ENCODE measurements around the gene GDAP2. TPM values are rescaled to one million over a fixed set of nuclear protein-coding genes. Genes with fewer than 3 reads are reported as not detected.
A peak's percentile ranks its signal among the peaks of the same experiment; 100 is the strongest.

Gene GDAP2
- total and polyA plus RNA-seq, 2 donors (not counting 3 experiments of a cell fraction or from before 2014, with no cell fraction given) = 4.5 to 21.5 TPM

GRCh38 chr1:117964290-117965038 lies 35.0 kb upstream of the GDAP2 start:
- H3K9me1 ChIP-seq (replicated peaks; ENCODE audit: control insufficient read depth, extremely low read depth, insufficient read depth, low read length) = no peaks in the 10 kb centered on the region
- H3K4me2 ChIP-seq (ENCODE audit: insufficient read depth, low read length) = no peak overlapping the region
- no peaks in the 10 kb centered on the region for H3K36me3 ChIP-seq (ENCODE audit: control insufficient read depth in 2 of 2, extremely low read depth in 1 of 2, insufficient read depth in 2 of 2, low read length in 2 of 2)
- intact Hi-C loops (cut with micrococcal nuclease) (no loop called here), dilution Hi-C loops (cut with MboI; ENCODE audit: extremely low pct_ligation_motif_present, low sequenced_read_pairs) (no loop called here)
- H2AFZ ChIP-seq (ENCODE audit: low read depth, low read length) = no peak overlapping the region
- no peaks in the 10 kb centered on the region for H3K27me3 ChIP-seq (ENCODE audit: control insufficient read depth in 2 of 2, insufficient read depth in 2 of 2, low read length in 2 of 2)
- no TSS peak for BruUV-seq (replicated peaks)
- peak; percentile 50 for DNase-seq (ENCODE audit: low read depth, low spot score)
- no peak overlapping the region for H3K9ac ChIP-seq (replicated peaks; ENCODE audit: extremely low read depth, insufficient read depth, low read length)
- H4K20me1 ChIP-seq (replicated peaks; ENCODE audit: control insufficient read depth, extremely low read depth, insufficient read depth, low read length) = no peaks in the 10 kb centered on the region
- ChIA-PET CTCF (no interaction called here), POLR2A (no interaction called here)
- H3K27ac ChIP-seq (ENCODE audit: insufficient read depth, low read depth, low read length) = no peak overlapping the region
- TF ChIP-seq POLR2A (IDR thresholded peaks at IDR 0.05; ENCODE audit: low read depth, low read length) (no peak), JUN (IDR thresholded peaks at IDR 0.05; ENCODE audit: borderline replicate concordance, insufficient read depth, insufficient read length, low read depth) (no peak), CTCF (IDR thresholded peaks at IDR 0.05; ENCODE audit: extremely low read depth in 1 of 2, insufficient read depth in 1 of 2, low read depth in 1 of 2, low read length in 2 of 2) (no peak), POLR2AphosphoS5 (IDR thresholded peaks at IDR 0.05; ENCODE audit: insufficient read depth, low read depth, low read length) (no peak), MAX (IDR thresholded peaks at IDR 0.05; ENCODE audit: insufficient read depth, insufficient read length) (no peak), GATA2 (IDR thresholded peaks at IDR 0.05; ENCODE audit: insufficient read depth, insufficient read length, low read depth, low read length) (no peak), MYC (IDR thresholded peaks at IDR 0.05; ENCODE audit: low read depth, low read length) (no peak), FOS (IDR thresholded peaks at IDR 0.05; ENCODE audit: borderline replicate concordance, insufficient read depth, low read length) (no peak), EZH2 (IDR thresholded peaks at IDR 0.05; ENCODE audit: borderline replicate concordance, low read depth, low read length, severe bottlenecking) (no peak)
- no peaks in the 10 kb centered on the region for H3K9me3 ChIP-seq (replicated peaks; ENCODE audit: control insufficient read depth, insufficient read depth, low read length)
- no peaks in the 10 kb centered on the region for H3K79me2 ChIP-seq (ENCODE audit: control insufficient read depth, insufficient read depth, low read length)
- H3K4me1 ChIP-seq (ENCODE audit: control insufficient read depth, extremely low read depth, insufficient read depth, low read length) = no peaks in the 10 kb centered on the region
- no peak for FAIRE-seq
- H3K4me3 ChIP-seq (replicated peaks in 1 of 3; ENCODE audit: insufficient read depth in 1 of 3, low read depth in 1 of 3, low read length in 3 of 3) = no peak overlapping the region

Measured in endothelial cell of umbilical vein (primary cell).